GM19328 (cell line): ENCODE results near the gene LPP.

ENCODE experiments used
- ATAC-seq: cut with Tn5 transposase; IDR thresholded peaks from one replicate; pipeline ENCODE4 v1.9.1; 2021; ENCODE audit warnings: mild to moderate bottlenecking, moderate library complexity; ENCODE audit not compliant: unreplicated experiment

LPP gene

GRCh38 chr3:188270423-188270972 is 116.5 kb downstream of the LPP start:
- no peak for ATAC-seq

- ATAC-seq: no peak
Observed at GRCh38 chr3:188271226-188271914, 117.4 kb downstream of the LPP start.

- no peak for ATAC-seq
Observed at GRCh38 chr3:188272481-188273372, 118.8 kb downstream of the LPP start.

GRCh38 chr3:188274249-188274915 is 120.4 kb downstream of the LPP start:
- no peak for ATAC-seq

GRCh38 chr3:188276375-188276774 is 122.4 kb downstream of the LPP start:
- no peak for ATAC-seq

- ATAC-seq: no peak
Observed at GRCh38 chr3:188278717-188279324, 124.9 kb downstream of the LPP start.

- no peak for ATAC-seq
Observed at GRCh38 chr3:188279502-188280335, 125.8 kb downstream of the LPP start.

GRCh38 chr3:188280627-188281026 is 126.7 kb downstream of the LPP start:
- ATAC-seq: no peak

- no peak for ATAC-seq
Observed at GRCh38 chr3:188282871-188283270, 128.9 kb downstream of the LPP start.

- ATAC-seq: no peak
Observed at GRCh38 chr3:188283347-188283746, 129.4 kb downstream of the LPP start.

- no peak for ATAC-seq
Observed at GRCh38 chr3:188284455-188285212, 130.7 kb downstream of the LPP start.

- ATAC-seq: no peak
Observed at GRCh38 chr3:188286087-188286513, 132.1 kb downstream of the LPP start.

GRCh38 chr3:188287339-188287738 is 133.4 kb downstream of the LPP start:
- no peak for ATAC-seq

GRCh38 chr3:188287762-188288505 is 134.0 kb downstream of the LPP start:
- ATAC-seq: no peak

- no peak for ATAC-seq
Observed at GRCh38 chr3:188292251-188292650, 138.3 kb downstream of the LPP start.

- ATAC-seq: no peak
Observed at GRCh38 chr3:188292827-188293226, 138.9 kb downstream of the LPP start.

GRCh38 chr3:188294113-188294512 is 140.2 kb downstream of the LPP start:
- no peak for ATAC-seq

GRCh38 chr3:188294823-188295487 is 141.0 kb downstream of the LPP start:
- ATAC-seq: no peak
